Ishikawa (cell line): ENCODE measurements around the gene RNF121.
A peak's percentile ranks its signal among the peaks of the same experiment; 100 is the strongest.

Experiments used
- CEBPB ChIP-seq: IDR thresholded peaks from 2 replicates; pipeline ENCODE4 v1.6.1; 2012
- CREB1 ChIP-seq: IDR thresholded peaks from 2 replicates; pipeline ENCODE4 v1.6.1; 2012; ENCODE audit warnings: low read depth
- EGR1 ChIP-seq: IDR thresholded peaks from 2 replicates; pipeline ENCODE4 v1.6.1; 2012
- EP300 ChIP-seq: IDR thresholded peaks from 2 replicates; pipeline ENCODE4 v1.6.1; 2012; ENCODE audit warnings: borderline replicate concordance
- FOXM1 ChIP-seq: IDR thresholded peaks from 2 replicates; pipeline ENCODE4 v1.6.1; 2012; ENCODE audit warnings: low read depth, borderline replicate concordance
- NFIC ChIP-seq: IDR thresholded peaks from 2 replicates; pipeline ENCODE4 v1.6.1; 2012
- RAD21 ChIP-seq: IDR thresholded peaks from 2 replicates; pipeline ENCODE4 v1.6.1; 2012; ENCODE audit warnings: low read depth
- TAF1 ChIP-seq: IDR thresholded peaks from 2 replicates; pipeline ENCODE4 v1.6.1; 2012; ENCODE audit warnings: low read depth, mild to moderate bottlenecking
- TCF12 ChIP-seq: IDR thresholded peaks from 2 replicates; pipeline ENCODE4 v1.6.1; 2012; ENCODE audit warnings: low read depth
- TEAD4 ChIP-seq: IDR thresholded peaks from 2 replicates; pipeline ENCODE4 v1.6.1; 2012
- YY1 ChIP-seq: IDR thresholded peaks from 2 replicates; pipeline ENCODE4 v1.6.1; 2012; ENCODE audit warnings: low read depth
- ZBTB7A ChIP-seq: IDR thresholded peaks from 2 replicates; pipeline ENCODE4 v1.6.1; 2012; ENCODE audit warnings: low read depth
- TF ChIP-seq, protein P1 (sequence below): IDR thresholded peaks from 2 replicates; pipeline ENCODE4 v1.6.1; 2012
- TF ChIP-seq, protein P2 (sequence below): IDR thresholded peaks from 2 replicates; pipeline ENCODE4 v1.6.1; 2012
- TF ChIP-seq, protein P3 (sequence below): IDR thresholded peaks from 2 replicates; pipeline ENCODE4 v1.6.1; 2012; ENCODE audit warnings: low read depth, mild to moderate bottlenecking

The RNF121 gene

DNA sequence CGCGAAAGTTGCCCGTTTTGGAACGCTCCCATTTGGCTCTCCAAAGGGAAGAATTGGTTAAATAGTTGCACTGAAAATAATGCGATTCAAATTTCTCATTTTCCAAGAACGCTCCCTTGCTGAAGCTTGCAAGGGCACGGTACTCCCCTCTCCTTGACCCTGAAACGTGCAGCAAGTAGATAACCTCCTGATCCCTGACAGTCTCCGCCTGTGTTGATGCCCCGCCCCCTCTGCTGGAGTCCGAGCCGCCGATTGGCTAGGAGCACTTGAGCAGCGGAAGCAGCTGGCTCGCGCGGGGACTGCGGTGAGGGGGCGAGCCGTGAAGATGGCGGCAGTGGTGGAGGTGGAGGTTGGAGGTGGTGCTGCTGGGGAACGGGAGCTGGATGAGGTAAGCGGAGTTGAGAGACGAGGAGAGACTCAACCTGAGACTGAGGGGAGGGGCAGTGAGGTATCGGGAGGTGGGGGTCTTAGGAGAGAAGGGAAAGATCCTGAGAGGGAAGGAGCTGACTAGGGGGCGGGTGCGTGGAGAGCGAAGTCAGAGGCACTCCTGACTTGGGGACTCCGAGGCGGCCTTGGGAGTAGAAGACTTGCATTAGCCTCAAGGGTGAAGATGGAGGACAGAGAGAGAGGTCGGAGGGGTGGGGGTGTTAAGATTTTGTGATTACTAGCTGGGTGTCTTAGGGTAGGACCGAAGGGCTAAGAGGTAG lies at the start of gene RNF121:
RNF121 (plus strand) TSS at position 310 of the 707 bp plus-strand sequence; CDS start at position 326, 16 bp downstream.
- peak; percentile 91 for TF ChIP-seq EGR1
- TF ChIP-seq TAF1, result peak; percentile 91
- TF ChIP-seq CREB1, result no peak
- peak; percentile 96 for TF ChIP-seq YY1
- TF ChIP-seq TEAD4, result no peak
- peak; percentile 0; the same call in 1 of the 2 replicates for TF ChIP-seq TCF12
- 0 out of 2 replicates have a peak, but pooled peaks have one; percentile 49 for TF ChIP-seq ZBTB7A

DNA sequence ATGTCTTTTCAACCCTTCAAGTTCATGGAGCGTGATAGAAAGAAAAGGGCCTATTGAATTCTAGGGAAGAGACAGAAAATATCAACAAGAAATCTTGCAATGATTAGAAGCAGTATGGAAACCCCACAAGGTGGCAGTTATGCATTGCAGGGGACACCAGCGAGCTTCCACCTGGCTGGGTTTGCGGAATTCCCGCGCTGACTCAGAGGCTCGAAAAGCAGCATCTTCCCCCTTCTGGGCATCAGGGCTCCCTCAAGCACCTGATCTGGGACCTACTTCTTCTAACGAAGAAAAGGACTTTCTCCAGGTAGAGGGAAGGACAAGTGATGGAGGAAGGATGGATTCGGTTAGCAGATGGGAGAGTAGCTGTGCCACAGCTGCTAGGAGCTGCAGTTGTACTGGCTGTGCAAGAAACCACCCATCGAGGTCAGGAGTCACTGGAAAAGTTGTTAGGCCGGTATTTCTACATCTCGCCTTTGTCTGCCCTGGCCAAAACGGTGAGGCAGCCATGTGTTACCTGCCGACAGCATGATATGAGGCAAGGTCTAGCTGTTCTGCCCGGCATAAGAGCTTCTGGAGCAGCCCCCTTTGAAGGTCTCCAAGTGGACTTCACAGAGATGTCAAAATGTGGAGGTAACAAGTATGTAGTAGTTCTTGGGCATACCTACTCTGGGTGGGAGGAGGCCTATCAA lies 39.5 kb upstream of the RNF121 start:
- TF ChIP-seq, protein P1, sequence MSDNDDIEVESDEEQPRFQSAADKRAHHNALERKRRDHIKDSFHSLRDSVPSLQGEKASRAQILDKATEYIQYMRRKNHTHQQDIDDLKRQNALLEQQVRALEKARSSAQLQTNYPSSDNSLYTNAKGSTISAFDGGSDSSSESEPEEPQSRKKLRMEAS, result peak; percentile 95
- TF ChIP-seq YY1, result 0 out of 2 replicates have a peak, but pooled peaks have one; percentile 42

DNA sequence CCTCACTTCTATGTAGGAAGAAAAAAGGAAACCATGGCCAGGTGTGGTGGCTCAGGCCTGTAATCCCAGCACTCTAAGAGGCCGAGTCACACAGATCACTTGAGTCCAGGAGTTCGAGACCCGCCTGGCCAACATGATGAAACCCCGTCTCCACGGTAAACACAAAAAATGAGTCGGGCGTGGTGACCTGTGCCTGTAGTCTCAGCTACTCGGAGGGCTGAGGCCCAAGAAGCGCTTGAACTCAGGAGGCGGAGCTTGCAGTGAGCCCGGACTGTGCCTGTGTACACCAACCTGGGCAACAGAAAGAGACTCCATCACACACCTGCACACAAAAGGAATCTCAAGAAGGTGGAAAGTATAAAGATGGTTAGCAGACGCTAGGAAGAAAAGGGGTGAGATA lies 32.9 kb upstream of the RNF121 start:
- TF ChIP-seq TAF1 (no peak), CREB1 (no peak), CEBPB (no peak), TCF12 (no peak), TEAD4 (no peak), NFIC (no peak), EP300 (no peak)
- TF ChIP-seq, protein P2, sequence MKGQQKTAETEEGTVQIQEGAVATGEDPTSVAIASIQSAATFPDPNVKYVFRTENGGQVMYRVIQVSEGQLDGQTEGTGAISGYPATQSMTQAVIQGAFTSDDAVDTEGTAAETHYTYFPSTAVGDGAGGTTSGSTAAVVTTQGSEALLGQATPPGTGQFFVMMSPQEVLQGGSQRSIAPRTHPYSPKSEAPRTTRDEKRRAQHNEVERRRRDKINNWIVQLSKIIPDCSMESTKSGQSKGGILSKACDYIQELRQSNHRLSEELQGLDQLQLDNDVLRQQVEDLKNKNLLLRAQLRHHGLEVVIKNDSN, result no peak

DNA sequence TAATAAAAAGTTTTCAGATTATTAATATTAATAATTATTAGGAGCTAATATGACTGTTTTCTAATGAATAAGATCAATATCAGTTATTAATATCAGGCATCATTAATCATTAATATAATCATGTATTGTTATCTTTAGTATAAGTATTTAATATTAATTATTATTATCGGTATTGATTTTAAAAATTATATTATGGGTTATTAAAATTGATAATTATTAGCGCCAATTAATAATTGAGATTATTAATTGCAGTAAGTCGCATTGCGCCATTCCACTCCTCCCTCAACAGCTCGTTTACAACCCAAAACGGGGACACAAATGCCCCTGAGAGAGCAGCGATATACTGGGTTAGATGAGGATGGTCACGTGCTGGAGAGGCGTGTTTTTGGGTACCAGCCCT lies 20.6 kb upstream of the RNF121 start:
- TF ChIP-seq NFIC, result no peak

DNA sequence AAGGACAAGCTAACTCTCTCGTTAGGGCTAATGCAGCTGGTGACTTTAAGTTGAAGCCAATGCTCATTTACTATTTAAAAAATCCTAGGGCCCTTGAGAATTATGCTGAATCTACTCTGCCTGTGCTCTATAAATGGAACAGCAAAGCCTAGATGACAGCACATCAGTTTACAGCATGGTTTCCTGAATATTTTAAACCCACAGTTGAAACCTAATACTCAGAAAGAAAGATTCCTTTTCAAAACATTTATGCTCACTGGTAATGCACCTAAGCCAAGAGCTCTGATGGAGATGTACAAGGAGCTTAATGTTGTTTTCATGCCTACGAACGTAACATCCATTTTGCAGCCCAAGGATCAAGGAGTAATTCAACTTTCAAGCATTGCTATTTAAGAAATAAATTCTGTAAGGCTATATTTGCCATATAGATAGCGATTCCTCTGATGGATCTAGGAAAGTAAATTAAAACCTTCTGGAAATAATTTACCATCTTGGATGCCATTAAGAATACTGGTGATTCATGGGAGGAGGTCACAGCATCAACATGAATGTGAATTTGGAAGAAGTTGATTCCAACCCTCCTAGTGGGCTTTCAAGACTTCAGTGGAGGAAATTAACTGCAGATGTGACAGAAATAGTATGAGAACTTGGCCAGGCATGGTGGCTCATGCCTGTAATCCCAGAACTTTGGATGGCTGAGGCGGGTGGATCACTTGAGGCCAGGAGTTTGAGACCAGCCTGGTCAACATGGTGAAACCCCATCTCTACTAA lies 14.9 kb upstream of the RNF121 start:
- no peak for TF ChIP-seq EGR1
- no peak for TF ChIP-seq EP300
- TF ChIP-seq, protein P1, result no peak
- TF ChIP-seq, protein P2, result no peak
- TF ChIP-seq NFIC, result no peak
- TF ChIP-seq, protein P3, sequence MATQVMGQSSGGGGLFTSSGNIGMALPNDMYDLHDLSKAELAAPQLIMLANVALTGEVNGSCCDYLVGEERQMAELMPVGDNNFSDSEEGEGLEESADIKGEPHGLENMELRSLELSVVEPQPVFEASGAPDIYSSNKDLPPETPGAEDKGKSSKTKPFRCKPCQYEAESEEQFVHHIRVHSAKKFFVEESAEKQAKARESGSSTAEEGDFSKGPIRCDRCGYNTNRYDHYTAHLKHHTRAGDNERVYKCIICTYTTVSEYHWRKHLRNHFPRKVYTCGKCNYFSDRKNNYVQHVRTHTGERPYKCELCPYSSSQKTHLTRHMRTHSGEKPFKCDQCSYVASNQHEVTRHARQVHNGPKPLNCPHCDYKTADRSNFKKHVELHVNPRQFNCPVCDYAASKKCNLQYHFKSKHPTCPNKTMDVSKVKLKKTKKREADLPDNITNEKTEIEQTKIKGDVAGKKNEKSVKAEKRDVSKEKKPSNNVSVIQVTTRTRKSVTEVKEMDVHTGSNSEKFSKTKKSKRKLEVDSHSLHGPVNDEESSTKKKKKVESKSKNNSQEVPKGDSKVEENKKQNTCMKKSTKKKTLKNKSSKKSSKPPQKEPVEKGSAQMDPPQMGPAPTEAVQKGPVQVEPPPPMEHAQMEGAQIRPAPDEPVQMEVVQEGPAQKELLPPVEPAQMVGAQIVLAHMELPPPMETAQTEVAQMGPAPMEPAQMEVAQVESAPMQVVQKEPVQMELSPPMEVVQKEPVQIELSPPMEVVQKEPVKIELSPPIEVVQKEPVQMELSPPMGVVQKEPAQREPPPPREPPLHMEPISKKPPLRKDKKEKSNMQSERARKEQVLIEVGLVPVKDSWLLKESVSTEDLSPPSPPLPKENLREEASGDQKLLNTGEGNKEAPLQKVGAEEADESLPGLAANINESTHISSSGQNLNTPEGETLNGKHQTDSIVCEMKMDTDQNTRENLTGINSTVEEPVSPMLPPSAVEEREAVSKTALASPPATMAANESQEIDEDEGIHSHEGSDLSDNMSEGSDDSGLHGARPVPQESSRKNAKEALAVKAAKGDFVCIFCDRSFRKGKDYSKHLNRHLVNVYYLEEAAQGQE, result no peak
- no peak for TF ChIP-seq TEAD4
- TF ChIP-seq TAF1, result no peak
- no peak for TF ChIP-seq TCF12
- no peak for TF ChIP-seq CREB1
- no peak for TF ChIP-seq CEBPB
- TF ChIP-seq RAD21, result no peak
- TF ChIP-seq YY1, result no peak
- TF ChIP-seq ZBTB7A, result no peak
- TF ChIP-seq FOXM1, result no peak

DNA sequence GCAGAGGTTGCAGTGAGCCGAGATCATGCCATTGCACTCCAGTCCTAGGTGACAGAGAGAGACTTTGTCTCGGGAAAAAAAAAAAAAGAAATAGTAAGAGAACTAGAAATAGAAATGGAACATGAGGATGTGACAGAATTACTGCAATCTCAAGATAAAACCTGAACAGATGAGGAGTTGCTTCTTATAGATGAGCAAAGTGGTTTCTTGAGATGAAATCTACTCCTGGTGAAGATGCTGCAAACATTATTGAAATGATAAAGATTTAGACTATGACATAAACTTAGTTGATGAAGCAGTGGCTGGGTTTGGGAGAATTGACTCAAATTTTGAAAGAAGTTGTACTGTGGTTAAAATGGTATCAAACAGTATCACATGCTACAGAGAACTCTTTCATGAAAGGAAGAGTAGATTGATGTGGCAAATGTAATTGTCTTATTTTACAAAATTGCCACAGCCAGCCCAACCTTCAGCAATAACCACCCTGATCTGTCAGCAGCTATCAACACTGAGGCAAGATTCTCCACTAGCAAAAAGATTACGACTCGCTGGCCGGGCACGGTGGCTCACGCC lies 14.1 kb upstream of the RNF121 start:
- TF ChIP-seq TAF1 (no peak), NFIC (no peak), TCF12 (no peak), EP300 (no peak), FOXM1 (no peak), CREB1 (no peak)
- TF ChIP-seq, protein P2, result no peak

DNA sequence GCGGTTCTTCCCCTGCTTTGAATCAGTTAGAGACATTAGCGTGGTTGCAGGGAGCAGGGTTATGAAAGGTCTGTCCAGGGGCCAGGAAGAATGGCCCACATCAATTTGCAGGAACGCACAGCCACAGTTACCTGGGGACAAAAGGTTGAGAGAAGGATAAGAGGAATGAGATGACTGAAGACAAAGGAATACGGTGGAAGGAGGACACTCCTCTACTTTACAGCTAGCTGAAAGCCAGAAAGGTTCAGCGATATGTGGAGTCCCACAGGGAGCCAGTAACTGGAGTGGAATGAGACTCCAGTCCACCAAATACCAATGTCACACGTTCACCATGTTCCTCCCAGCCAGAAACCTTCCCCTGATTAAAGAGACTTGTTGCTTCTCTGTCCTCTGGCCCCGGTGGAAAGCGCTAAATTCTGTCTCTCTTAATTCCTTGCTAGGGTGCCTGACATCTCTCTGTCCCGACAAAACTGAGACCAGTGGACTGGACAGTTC lies 11.2 kb upstream of the RNF121 start:
- TF ChIP-seq RAD21 (no peak), EP300 (no peak), TCF12 (no peak), CEBPB (no peak), YY1 (no peak), EGR1 (no peak), NFIC (no peak), FOXM1 (no peak), ZBTB7A (no peak), CREB1 (no peak), TEAD4 (no peak), TAF1 (no peak)
- TF ChIP-seq, protein P3, result no peak
- TF ChIP-seq, protein P2, result no peak
- TF ChIP-seq, protein P1, result no peak
